K562 (cell line): Measurements from ENCODE around the gene LRRN3. TPM values are rescaled to one million over a fixed set of nuclear protein-coding genes. Genes with fewer than 3 reads are reported as not detected.

Source experiments
- ATAC-seq: fragments of 200-7000 bp; cut with Tn5 transposase; 3 replicates; pipeline ENCODE4 v1.9.1; 2020; ENCODE audit warnings: moderate library complexity
- BruUV-seq: library from RNA; stranded (reverse); fragments of 400-500 nt; replicated peaks from 2 replicates; lab custom pipeline; 2021; lab: Mats Ljungman, UMichigan
- CTCF ChIA-PET: fragments of 300-600 bp; formaldehyde crosslinking; extraction: SDS; loops from one replicate; lab custom pipeline; 2021; ENCODE audit warnings: low intra/inter-chr PET ratio; lab: Yijun Ruan, JAX
- POLR2A ChIA-PET: fragments of 300-600, 350-650 bp; sonication (Branson Sonifier 250); formaldehyde crosslinking; extraction: SDS; loops from one replicate; lab custom pipeline; 2021; ENCODE audit warnings: antibody characterized with exemption, inconsistent platforms; lab: Yijun Ruan, JAX
- DNase-seq, 4 experiments: peaks; one replicate each; pipeline versions ENCODE4 v3.0.0 to v3.0.0-alpha.2; 2011 to 2018; ENCODE audit warnings: low spot score in 3 of 4, mixed read lengths in 3 of 4; ENCODE audit errors: extremely low read depth in 1 of 4
- FAIRE-seq: peaks from 2 replicates; lab custom pipeline; 2011; peaks lifted over from hg19 to GRCh38; lab: Jason Lieb, UNC
- H2AFZ ChIP-seq: 2 replicates; pipeline ENCODE4 v1.6.0; 2011; ENCODE audit warnings: low read depth, low read length, control low read depth, inconsistent platforms
- H3K27ac ChIP-seq: fragments of 200-600 bp; 3 replicates; pipeline ENCODE4 v1.8.0; 2011; ENCODE audit warnings: low read depth, mild to moderate bottlenecking, control low read depth, inconsistent platforms, low read length, moderate library complexity, mixed read lengths; ENCODE audit errors: extremely low read depth
- H3K27me3 ChIP-seq, 2 experiments: fragments of 300-600 bp in 1 of 2; 2 replicates in 1 of 2; 3 replicates in 1 of 2; pipeline versions ENCODE4 v1.6.0 to v1.8.0; 2011; ENCODE audit warnings: inconsistent platforms in 2 of 2, low read length in 2 of 2, mild to moderate bottlenecking in 1 of 2, mixed read lengths in 1 of 2, moderate library complexity in 1 of 2; ENCODE audit not compliant: control insufficient read depth in 2 of 2, insufficient read depth in 2 of 2
- H3K36me3 ChIP-seq: fragments of 300-600 bp; 3 replicates; pipeline ENCODE4 v1.8.0; 2011; ENCODE audit warnings: mild to moderate bottlenecking, low read length, inconsistent platforms; ENCODE audit not compliant: control insufficient read depth, insufficient read depth
- H3K4me1 ChIP-seq, 2 experiments: fragments of 200-600 bp in 1 of 2; replicated peaks in 1 of 2; 2 replicates in 1 of 2; 3 replicates in 1 of 2; pipeline versions ENCODE4 v1.5.1 to v1.8.0; 2011; ENCODE audit warnings: inconsistent platforms in 2 of 2, low read length in 2 of 2, mild to moderate bottlenecking in 1 of 2, mixed read lengths in 1 of 2, moderate library complexity in 1 of 2; ENCODE audit not compliant: control insufficient read depth in 2 of 2, insufficient read depth in 2 of 2
- H3K4me2 ChIP-seq: 2 replicates; pipeline ENCODE4 v1.6.1; 2011; ENCODE audit warnings: low read length, control low read depth, inconsistent platforms, mixed read lengths; ENCODE audit not compliant: insufficient read depth
- H3K4me3 ChIP-seq: fragments of 200-600 bp; sonication (generic), shearing (Covaris generic); 2 replicates; pipeline ENCODE4 v1.5.1; 2016; ENCODE audit warnings: control low read depth, inconsistent platforms
- H3K79me2 ChIP-seq: fragments of 200-600 bp; 3 replicates; pipeline ENCODE4 v1.8.0; 2011; ENCODE audit warnings: low read length, inconsistent platforms; ENCODE audit not compliant: control insufficient read depth, insufficient read depth
- H3K9ac ChIP-seq, 2 experiments: 2 replicates each; pipeline versions ENCODE4 v1.6.0 to v1.6.1; 2011; ENCODE audit warnings: low read depth in 2 of 2, low read length in 2 of 2, control low read depth in 1 of 2, inconsistent platforms in 1 of 2, mild to moderate bottlenecking in 1 of 2, mixed read lengths in 1 of 2; ENCODE audit not compliant: insufficient read depth in 1 of 2
- H3K9me1 ChIP-seq: one replicate; pipeline ENCODE4 v1.6.0; 2011; ENCODE audit warnings: inconsistent platforms, mild to moderate bottlenecking, low read length, moderate library complexity; ENCODE audit not compliant: control insufficient read depth, insufficient read depth
- H3K9me3 ChIP-seq: replicated peaks from 2 replicates; pipeline ENCODE4 v1.5.1; 2011; ENCODE audit warnings: low read depth, low read length, inconsistent platforms; ENCODE audit not compliant: control insufficient read depth, insufficient read depth
- H4K20me1 ChIP-seq: replicated peaks from 2 replicates; pipeline ENCODE4 v1.6.1; 2011; ENCODE audit warnings: low read length, inconsistent platforms, mixed read lengths; ENCODE audit not compliant: control insufficient read depth, insufficient read depth
- ARID2 ChIP-seq: fragments of 450-650 bp; IDR thresholded peaks from 2 replicates; pipeline ENCODE4 v1.6.1; 2017; ENCODE audit warnings: antibody characterized with exemption, mild to moderate bottlenecking
- BACH1 ChIP-seq: fragments of 200-800 bp; sonication (Bioruptor generic); IDR thresholded peaks from 2 replicates; pipeline ENCODE4 v1.6.1; 2016; ENCODE audit warnings: missing genetic modification characterization, missing compliant biosample characterization
- ELF4 ChIP-seq: fragments of 450-650 bp; formaldehyde crosslinking; IDR thresholded peaks from 2 replicates; pipeline ENCODE4 v1.4.0; 2022; ENCODE audit warnings: missing genetic modification characterization
- EZH2 ChIP-seq: IDR thresholded peaks from 2 replicates; pipeline ENCODE4 v1.6.1; 2012; ENCODE audit warnings: low read depth, mild to moderate bottlenecking, inconsistent platforms, low read length, borderline replicate concordance
- FOSL1 ChIP-seq: fragments of 200-800 bp; sonication (Bioruptor generic); conservative IDR thresholded peaks from 2 replicates; pipeline ENCODE4 v1.6.1; 2016; ENCODE audit warnings: missing genetic modification characterization, missing compliant biosample characterization
- HMGXB4 ChIP-seq: sonication (generic); formaldehyde crosslinking; IDR thresholded peaks from 2 replicates; pipeline ENCODE4 v1.8.1; 2023; ENCODE audit warnings: mild to moderate bottlenecking, missing genetic modification reagents
- JUND ChIP-seq, 2 experiments: IDR thresholded peaks; 2 replicates in 1 of 2; 3 replicates in 1 of 2; pipeline ENCODE4 v1.6.1; 2011; ENCODE audit warnings: borderline replicate concordance in 2 of 2, low read depth in 2 of 2, low read length in 2 of 2, improper control_type of control experiment in 1 of 2, missing biosample characterization in 1 of 2, missing genetic modification characterization in 1 of 2, missing genetic modification reagents in 1 of 2
- MXD1 ChIP-seq: fragments of 250-450 bp; sonication (Bioruptor Pico); IDR thresholded peaks from 2 replicates; pipeline ENCODE4 v1.8.0; 2021; ENCODE audit warnings: borderline replicate concordance, mild to moderate bottlenecking, moderate library complexity; ENCODE audit not compliant: poor library complexity, severe bottlenecking
- NELFE ChIP-seq: IDR thresholded peaks from 2 replicates; pipeline ENCODE4 v1.6.1; 2011; ENCODE audit warnings: mild to moderate bottlenecking; ENCODE audit not compliant: insufficient read depth, insufficient read length
- NR3C1 ChIP-seq: sonication (generic); formaldehyde crosslinking; IDR thresholded peaks from 2 replicates; pipeline ENCODE4 v1.8.1; 2022; ENCODE audit warnings: missing genetic modification reagents
- SOX6 ChIP-seq: fragments of 450-650 bp; IDR thresholded peaks from 2 replicates; pipeline ENCODE4 v1.6.1; 2014; ENCODE audit warnings: mild to moderate bottlenecking
- TARDBP ChIP-seq: fragments of 450-650 bp; IDR thresholded peaks from 2 replicates; pipeline ENCODE4 v1.6.1; 2016
- TEAD1 ChIP-seq, 2 experiments: fragments of 450-650 bp in 1 of 2; sonication (generic) in 1 of 2; formaldehyde crosslinking; IDR thresholded peaks; 2 replicates each; pipeline versions ENCODE4 v1.4.0 to v1.8.0; 2020 to 2022; ENCODE audit warnings: mild to moderate bottlenecking in 2 of 2, missing genetic modification reagents in 1 of 2
- ZNF583 ChIP-seq: fragments of 250-450 bp; sonication (Bioruptor Pico); IDR thresholded peaks from 2 replicates; pipeline ENCODE4 v1.4.0; 2020
- ZNF79 ChIP-seq: fragments of 250-450 bp; sonication (Bioruptor Pico); IDR thresholded peaks from 2 replicates; pipeline ENCODE4 v1.4.0; 2020; ENCODE audit warnings: low read depth, mild to moderate bottlenecking, moderate library complexity
- ZSCAN29 ChIP-seq: fragments of 450-650 bp; IDR thresholded peaks from 2 replicates; pipeline ENCODE4 v1.6.1; 2017
- WGBS: fragments of 100-300 bp; shearing (Covaris generic); methylation state at CpG from one replicate; pipeline ENCODE4 v1.1.6; 2016; ENCODE audit warnings: low coverage, mixed read lengths; ENCODE audit not compliant: insufficient coverage; ENCODE audit errors: missing lambda C conversion rate; 5-methylcytosine and 5-hydroxymethylcytosine counted together
- in situ Hi-C: fragments of 300-500 bp; cut with MboI; formaldehyde crosslinking; loops from 4 replicates; pipeline ENCODE4 v1.15.0; 2018; ENCODE audit warnings: inconsistent platforms, mixed read lengths
- intact Hi-C: fragments of 100-400 bp; cut with micrococcal nuclease; formaldehyde crosslinking; loops from 2 replicates; pipeline ENCODE4 v1.14.2; 2022
- polyA plus RNA-seq, 8 experiments: library from polyadenylated mRNA; depleted of rRNA in 4 of 8; stranded (reverse) in 5 of 8; unstranded in 3 of 8; fragments of >200 nt; fragmentation: Nextera tagmentation in 2 of 8; fragmentation: Illumina TruSeq in 1 of 8; extraction: Ambion mirVana in 2 of 8; extraction: Trizol in 1 of 8; gene quantifications; 2 replicates each; pipeline versions ENCODE4 v1.2.1 to v1.2.3, GENCODE V29; 2011 to 2014; ENCODE audit warnings: inconsistent platforms in 1 of 8, missing spikeins in 1 of 8
- total RNA-seq, 7 experiments: library from RNA; depleted of rRNA in 6 of 7; stranded (reverse); fragments of >200 nt in 6 of 7; fragmentation: Illumina TruSeq in 2 of 7; extraction: Trizol in 2 of 7; gene quantifications; 2 replicates each; pipeline versions ENCODE4 v1.2.1 to v1.2.3, GENCODE V29; 2011 to 2021; ENCODE audit warnings: low replicate concordance in 1 of 7

The LRRN3 gene
- total and polyA plus RNA-seq, 9 of the 15 experiments (the other 6 are each of a cell fraction or from before 2014, with no cell fraction given), result 0.05 to 1.00 (median 0.20) TPM; not detected in 1

DNA sequence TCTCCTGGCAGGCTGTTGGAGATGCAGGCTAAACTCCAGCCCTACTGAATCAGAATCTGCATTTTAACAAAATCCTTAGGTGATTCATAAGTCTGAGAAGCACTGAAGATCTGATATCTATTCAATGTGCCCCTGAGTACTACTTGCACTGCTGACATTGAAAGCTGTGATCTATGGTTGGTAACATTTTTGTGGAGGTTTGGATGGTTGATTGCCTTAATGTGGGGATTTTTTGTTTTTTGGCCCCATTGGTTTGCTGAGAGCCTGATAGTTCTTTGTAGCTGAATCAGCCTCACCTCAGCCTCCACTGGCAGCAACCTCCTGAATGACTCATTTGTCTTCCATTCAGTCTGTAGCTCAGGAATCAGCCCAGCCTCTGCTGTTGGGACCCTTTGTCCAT lies 14.7 kb upstream of the LRRN3 start:
- no peaks in the 10 kb centered on the region for H3K9me3 ChIP-seq
- in situ Hi-C loops, result no loop called here
- intact Hi-C loops, result no loop called here
- H2AFZ ChIP-seq, result no peak overlapping the region
- no peak overlapping the region for H3K9ac ChIP-seq
- DNase-seq, result peak in 1 of 4 experiments; percentile 15
- FAIRE-seq, result no peak
- H3K4me1 ChIP-seq, result peaks cover 8 to 16% of the 10 kb centered on the region in 2 experiments; a peak in 4 of 5 replicates
- H3K9me1 ChIP-seq, result no peaks in the 10 kb centered on the region
- no peak overlapping the region for H3K4me3 ChIP-seq
- CTCF ChIA-PET, result no interaction called here
- H3K27ac ChIP-seq, result no peak overlapping the region
- POLR2A ChIA-PET, result no interaction called here
- no peaks in the 10 kb centered on the region; the same call in 2 of the 3 replicates for H3K36me3 ChIP-seq
- no peaks in the 10 kb centered on the region for H3K79me2 ChIP-seq
- no peaks in the 10 kb centered on the region for H3K27me3 ChIP-seq
- no peaks in the 10 kb centered on the region for H4K20me1 ChIP-seq
- H3K4me2 ChIP-seq, result no peak overlapping the region
- no peak for TF ChIP-seq SOX6
- no peak for TF ChIP-seq EZH2
- 0 out of 2 replicates have a peak, but pooled peaks have one; percentile 17 for TF ChIP-seq FOSL1 (tag)
- TF ChIP-seq ELF4, result no peak
- 0 out of 2 replicates have a peak, but pooled peaks have one; percentile 15 for TF ChIP-seq JUND (IDR thresholded peaks at IDR 0.05; ENCODE audit: borderline replicate concordance, low read depth, low read length)
- TF ChIP-seq JUND (tag; IDR thresholded peaks at IDR 0.05; ENCODE audit: borderline replicate concordance, low read depth, low read length), result no peak
- ATAC-seq, result peak; percentile 20; the same call in 2 of the 3 replicates
- no TSS peak for BruUV-seq

GRCh38 chr7:111077001-111077400 lies 13.9 kb upstream of the LRRN3 start:
- intact Hi-C loops, result no loop called here
- POLR2A ChIA-PET, result interaction anchor here (0.6 kb wide), 1 partner anchor 496 kb away, joined by 3 read pairs; no protein-coding TSS in a partner anchor
- no peak for DNase-seq
- in situ Hi-C loops, result no loop called here
- CTCF ChIA-PET, result no interaction called here
- no peaks in the 10 kb centered on the region for H3K27me3 ChIP-seq
- no peaks in the 10 kb centered on the region for H3K9me3 ChIP-seq
- no peaks in the 10 kb centered on the region for H3K9me1 ChIP-seq
- H3K4me1 ChIP-seq, result peaks cover 8 to 16% of the 10 kb centered on the region in 2 experiments; a peak in 4 of 5 replicates
- no peak for FAIRE-seq
- no peak overlapping the region for H3K4me2 ChIP-seq
- H3K4me3 ChIP-seq, result no peak overlapping the region
- no peak overlapping the region for H3K27ac ChIP-seq
- H2AFZ ChIP-seq, result no peak overlapping the region
- WGBS, result 97% methylated on average over 2 of the region's 2 CpGs
- H4K20me1 ChIP-seq, result no peaks in the 10 kb centered on the region
- H3K36me3 ChIP-seq, result no peaks in the 10 kb centered on the region; the same call in 2 of the 3 replicates
- no peak for ATAC-seq
- H3K79me2 ChIP-seq, result no peaks in the 10 kb centered on the region
- BruUV-seq, result no TSS peak
- H3K9ac ChIP-seq, result no peak overlapping the region
- TF ChIP-seq NR3C1 (CRISPR knock-in tag), result no peak
- no peak for TF ChIP-seq ARID2
- TF ChIP-seq NELFE, result no peak
- TF ChIP-seq HMGXB4 (CRISPR knock-in tag), result no peak
- no peak for TF ChIP-seq ZNF79 (CRISPR knock-in tag)
- TF ChIP-seq ELF4, result no peak
- TF ChIP-seq MXD1 (CRISPR knock-in tag), result no peak
- TF ChIP-seq TARDBP, result no peak
- TF ChIP-seq BACH1, result no peak
- TF ChIP-seq ZSCAN29, result no peak
- TF ChIP-seq ZNF583 (CRISPR knock-in tag), result no peak
- TF ChIP-seq TEAD1 (CRISPR knock-in tag; IDR thresholded peaks at IDR 0.05), result no peak
